H1 (cell line): ENCODE data around the gene H2BW1. TPM values are rescaled to one million over a fixed set of nuclear protein-coding genes. Genes with fewer than 3 reads are reported as not detected.
A peak's percentile ranks its signal among the peaks of the same experiment; 100 is the strongest.
"Not testable (repeated sequence)": the region's sequence is repeated elsewhere in the genome, so short reads cannot be mapped to it uniquely, and the experiment has no call there.

ENCODE experiments used
- CTCF ChIA-PET: fragments of 300-600 bp; sonication (Branson Sonifier 250); formaldehyde crosslinking; loops from one replicate; lab custom pipeline; 2021; ENCODE audit not compliant: partially characterized antibody; lab: Charles Lee
- POLR2A ChIA-PET: fragments of 300-600 bp; sonication (Branson Sonifier 250); formaldehyde crosslinking; loops from one replicate; lab custom pipeline; 2021; ENCODE audit warnings: inconsistent platforms; ENCODE audit not compliant: partially characterized antibody; lab: Charles Lee
- DNase-seq, 2 experiments: peaks; one replicate each; pipeline versions ENCODE4 v3.0.0 to v3.0.0-alpha.2; 2010 to 2022; ENCODE audit warnings: low spot score in 2 of 2, low read depth in 1 of 2, mixed read lengths in 1 of 2
- FAIRE-seq: peaks from 2 replicates; lab custom pipeline; 2011; peaks lifted over from hg19 to GRCh38; lab: Jason Lieb, UNC
- H2AFZ ChIP-seq: 2 replicates; pipeline ENCODE4 v1.8.1; 2012; ENCODE audit warnings: low read length, inconsistent platforms
- H2AK5ac ChIP-seq: 2 replicates; pipeline ENCODE4 v1.6.1; 2013; ENCODE audit warnings: low read depth, low read length
- H2BK120ac ChIP-seq: replicated peaks from 2 replicates; pipeline ENCODE3; 2013; ENCODE audit warnings: low read depth, low read length, inconsistent platforms
- H2BK12ac ChIP-seq: 2 replicates; pipeline ENCODE4 v1.6.1; 2013; ENCODE audit warnings: low read depth, low read length
- H2BK15ac ChIP-seq: 2 replicates; pipeline ENCODE4 v1.6.1; 2013; ENCODE audit warnings: low read length
- H2BK20ac ChIP-seq: 2 replicates; pipeline ENCODE4 v1.6.1; 2013; ENCODE audit warnings: low read length
- H2BK5ac ChIP-seq: 2 replicates; pipeline ENCODE4 v1.6.1; 2013; ENCODE audit warnings: low read depth, low read length
- H3K14ac ChIP-seq: 2 replicates; pipeline ENCODE4 v1.6.1; 2013; ENCODE audit warnings: inconsistent platforms; ENCODE audit not compliant: insufficient read length
- H3K18ac ChIP-seq: 2 replicates; pipeline ENCODE4 v1.6.1; 2013; ENCODE audit warnings: low read length; ENCODE audit errors: extremely low read depth
- H3K23ac ChIP-seq: 2 replicates; pipeline ENCODE4 v1.6.1; 2013; ENCODE audit warnings: inconsistent platforms; ENCODE audit not compliant: insufficient read length
- H3K23me2 ChIP-seq: 2 replicates; pipeline ENCODE4 v1.6.1; 2013; ENCODE audit warnings: low read depth, low read length
- H3K27ac ChIP-seq: 2 replicates; pipeline ENCODE4 v1.6.1; 2011; ENCODE audit warnings: low read depth, low read length, inconsistent platforms
- H3K27me3 ChIP-seq, 4 experiments: replicated peaks in 1 of 4; 1 replicate in 1 of 4; 2 replicates in 3 of 4; pipeline versions ENCODE4 v1.6.1 to v1.8.1; 2011 to 2013; ENCODE audit warnings: low read length in 3 of 4, mild to moderate bottlenecking in 3 of 4, inconsistent platforms in 2 of 4, mixed read lengths in 2 of 4, moderate library complexity in 1 of 4; ENCODE audit not compliant: control insufficient read depth in 3 of 4, insufficient read depth in 3 of 4; ENCODE audit errors: extremely low read depth in 1 of 4
- H3K36me3 ChIP-seq, 4 experiments: 2 replicates each; pipeline versions ENCODE4 v1.6.1 to v1.8.1; 2011 to 2013; ENCODE audit warnings: mild to moderate bottlenecking in 4 of 4, low read length in 3 of 4, moderate library complexity in 2 of 4, control low read depth in 1 of 4, inconsistent platforms in 1 of 4; ENCODE audit not compliant: insufficient read depth in 4 of 4, control insufficient read depth in 2 of 4
- H3K4ac ChIP-seq: replicated peaks from 2 replicates; pipeline ENCODE3; 2013; ENCODE audit warnings: low read length, low read depth, mixed read lengths, inconsistent platforms; ENCODE audit not compliant: insufficient read length
- H3K4me1 ChIP-seq, 4 experiments: replicated peaks in 1 of 4; 1 replicate in 1 of 4; 2 replicates in 3 of 4; pipeline versions ENCODE4 v1.6.1 to v1.8.1; 2011 to 2013; ENCODE audit warnings: low read length in 3 of 4, inconsistent platforms in 2 of 4, mixed read lengths in 1 of 4; ENCODE audit not compliant: insufficient read depth in 4 of 4, control insufficient read depth in 3 of 4
- H3K4me2 ChIP-seq, 2 experiments: 2 replicates each; pipeline versions ENCODE4 v1.6.1 to v1.8.1; 2011 to 2013; ENCODE audit warnings: low read depth in 2 of 2, low read length in 2 of 2, control low read depth in 1 of 2, inconsistent platforms in 1 of 2, mild to moderate bottlenecking in 1 of 2; ENCODE audit not compliant: insufficient read depth in 1 of 2
- H3K4me3 ChIP-seq, 4 experiments: fragments of 200-600, 300-600 bp in 1 of 4; sonication (generic), shearing (Covaris generic), sonication (Bioruptor Twin) in 1 of 4; 2 replicates each; pipeline versions ENCODE4 v1.5.1 to v1.8.1; 2011 to 2016; ENCODE audit warnings: low read length in 4 of 4, low read depth in 3 of 4, control low read depth in 2 of 4, inconsistent platforms in 2 of 4, mild to moderate bottlenecking in 2 of 4, mixed read lengths in 1 of 4, moderate library complexity in 1 of 4; ENCODE audit not compliant: insufficient read depth in 2 of 4; ENCODE audit errors: extremely low read depth in 1 of 4
- H3K56ac ChIP-seq: replicated peaks from 2 replicates; pipeline ENCODE3; 2013; ENCODE audit warnings: low read depth, mild to moderate bottlenecking, mixed read lengths, low read length, inconsistent platforms; ENCODE audit not compliant: insufficient read length
- H3K79me1 ChIP-seq: 2 replicates; pipeline ENCODE4 v1.6.1; 2013; ENCODE audit warnings: low read depth, low read length, control low read depth
- H3K79me2 ChIP-seq, 2 experiments: 2 replicates each; pipeline versions ENCODE4 v1.6.1 to v1.8.1; 2012 to 2013; ENCODE audit warnings: low read length in 2 of 2, mild to moderate bottlenecking in 2 of 2, inconsistent platforms in 1 of 2; ENCODE audit not compliant: insufficient read depth in 2 of 2, control insufficient read depth in 1 of 2
- H3K9ac ChIP-seq, 4 experiments: replicated peaks in 1 of 4; 1 replicate in 1 of 4; 2 replicates in 3 of 4; pipeline versions ENCODE4 v1.6.1 to v1.8.1; 2011 to 2013; ENCODE audit warnings: low read depth in 3 of 4, low read length in 3 of 4, control low read depth in 2 of 4, mild to moderate bottlenecking in 2 of 4, moderate library complexity in 2 of 4, inconsistent platforms in 1 of 4; ENCODE audit errors: extremely low read depth in 1 of 4
- H3K9me3 ChIP-seq, 2 experiments: 2 replicates each; pipeline versions ENCODE4 v1.6.1 to v1.8.1; 2012 to 2013; ENCODE audit warnings: mild to moderate bottlenecking in 2 of 2, moderate library complexity in 2 of 2, control low read depth in 1 of 2, inconsistent platforms in 1 of 2, low read depth in 1 of 2, low read length in 1 of 2, mixed read lengths in 1 of 2; ENCODE audit not compliant: insufficient read depth in 2 of 2
- H4K20me1 ChIP-seq, 2 experiments: replicated peaks in 1 of 2; 2 replicates each; pipeline versions ENCODE3 to v1.8.1; 2011 to 2013; ENCODE audit warnings: inconsistent platforms in 2 of 2, low read length in 2 of 2, mild to moderate bottlenecking in 1 of 2; ENCODE audit not compliant: insufficient read depth in 2 of 2, control insufficient read depth in 1 of 2
- H4K5ac ChIP-seq: 2 replicates; pipeline ENCODE4 v1.6.1; 2013; ENCODE audit warnings: low read length, low read depth, mixed read lengths, inconsistent platforms; ENCODE audit not compliant: insufficient read length
- H4K8ac ChIP-seq: 2 replicates; pipeline ENCODE4 v1.8.0; 2013; ENCODE audit warnings: mild to moderate bottlenecking, moderate library complexity, low read length, inconsistent platforms; ENCODE audit not compliant: insufficient read depth; ENCODE audit errors: extremely low read depth
- H4K91ac ChIP-seq: replicated peaks from 2 replicates; pipeline ENCODE3; 2013; ENCODE audit warnings: low read length, mixed read lengths, inconsistent platforms; ENCODE audit not compliant: insufficient read length
- EZH2 ChIP-seq: fragments of 200-600 bp; sonication (generic); IDR thresholded peaks from 2 replicates; pipeline ENCODE4 v1.7.1; 2012; ENCODE audit warnings: low read depth, mild to moderate bottlenecking, moderate library complexity, low read length, inconsistent platforms; ENCODE audit not compliant: severe bottlenecking
- GTF2F1 ChIP-seq: IDR thresholded peaks from 2 replicates; pipeline ENCODE4 v1.6.1; 2012; ENCODE audit warnings: low read depth, low read length, improper control_type of control experiment, borderline replicate concordance
- RNF2 ChIP-seq: fragments of 200-900, 300-1000 bp; sonication (generic); IDR thresholded peaks from 2 replicates; pipeline ENCODE4 v1.7.1; 2016; ENCODE audit warnings: borderline replicate concordance, low read depth, mild to moderate bottlenecking, antibody characterized with exemption, low read length; ENCODE audit not compliant: poor library complexity, severe bottlenecking; ENCODE audit errors: missing control alignments
- SUZ12 ChIP-seq: fragments of 200-600 bp; sonication (generic); IDR thresholded peaks from 2 replicates; pipeline ENCODE4 v1.6.1; 2012; ENCODE audit warnings: mild to moderate bottlenecking, inconsistent platforms, low read length, moderate library complexity, mixed read lengths
- TAF7 ChIP-seq: optimal IDR thresholded peaks from 2 replicates; pipeline ENCODE3; 2011; ENCODE audit warnings: low read depth, mild to moderate bottlenecking, inconsistent platforms, low read length, moderate library complexity, borderline replicate concordance
- WGBS, 2 experiments: shearing (Covaris generic) in 1 of 2; methylation state at CpG; one replicate each; pipeline versions ENCODE4 v1.1.6 to v1.1.7; 2013 to 2015; ENCODE audit warnings: low lambda C conversion rate in 2 of 2, mixed read lengths in 2 of 2, inconsistent platforms in 1 of 2, low coverage in 1 of 2, missing lambda C conversion rate in 1 of 2; ENCODE audit not compliant: insufficient replicate concordance in 2 of 2, insufficient coverage in 1 of 2, insufficient read length in 1 of 2; ENCODE audit errors: extremely low coverage in 1 of 2, missing lambda C conversion rate in 1 of 2; 5-methylcytosine and 5-hydroxymethylcytosine counted together
- polyA plus RNA-seq, 7 experiments: library from polyadenylated mRNA; depleted of rRNA in 3 of 7; stranded (reverse) in 5 of 7; unstranded in 2 of 7; fragments of >200 nt in 5 of 7; fragments of 200-250 nt in 2 of 7; gene quantifications; 1 replicate in 5 of 7; 2 replicates in 1 of 7; 4 replicates in 1 of 7; pipeline versions ENCODE4 v1.2.1 to v1.2.3, GENCODE V29; 2011 to 2013; ENCODE audit warnings: missing spikeins in 2 of 7, mixed read lengths in 2 of 7
- total RNA-seq: library from RNA; stranded (reverse); fragmentation: NEBNext Ultra II Directional; extraction: Animal tissue kit (Norgen Biotek cat#: 25700); gene quantifications from 2 replicates; pipeline ENCODE4 v1.2.1, GENCODE V29; 2021
- TF ChIP-seq, protein P1 (sequence below): IDR thresholded peaks from 2 replicates; pipeline ENCODE4 v1.6.1; 2012; ENCODE audit warnings: inconsistent platforms

H2BW1 gene
- total and polyA plus RNA-seq, 2 of the 8 experiments (the other 6 are each of a cell fraction or from before 2014, with no cell fraction given), result not detected

GRCh38 chrX:103999234-103999633 lies 14.3 kb downstream of the H2BW1 start (continued):
- no peak for TF ChIP-seq EZH2
- TF ChIP-seq RNF2, result no peak
- TF ChIP-seq GTF2F1, result no peak
- TF ChIP-seq, protein P1, sequence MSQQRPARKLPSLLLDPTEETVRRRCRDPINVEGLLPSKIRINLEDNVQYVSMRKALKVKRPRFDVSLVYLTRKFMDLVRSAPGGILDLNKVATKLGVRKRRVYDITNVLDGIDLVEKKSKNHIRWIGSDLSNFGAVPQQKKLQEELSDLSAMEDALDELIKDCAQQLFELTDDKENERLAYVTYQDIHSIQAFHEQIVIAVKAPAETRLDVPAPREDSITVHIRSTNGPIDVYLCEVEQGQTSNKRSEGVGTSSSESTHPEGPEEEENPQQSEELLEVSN, result no peak
- no peak for TF ChIP-seq SUZ12
- no peak for TF ChIP-seq TAF7

GRCh38 chrX:103983508-103983907 lies 30.0 kb downstream of the H2BW1 start:
- H3K23ac ChIP-seq, H4K8ac ChIP-seq, H3K23me2 ChIP-seq, H2AK5ac ChIP-seq, H3K4ac ChIP-seq, H4K5ac ChIP-seq, H2BK5ac ChIP-seq, H3K56ac ChIP-seq, H3K9ac ChIP-seq, H3K9me3 ChIP-seq, H2BK20ac ChIP-seq, H3K79me2 ChIP-seq, H3K4me2 ChIP-seq, H2BK120ac ChIP-seq, H2BK15ac ChIP-seq, H3K4me3 ChIP-seq, H3K36me3 ChIP-seq, H3K14ac ChIP-seq, CTCF ChIA-PET, H3K18ac ChIP-seq, H3K27me3 ChIP-seq, POLR2A ChIA-PET, DNase-seq, H2BK12ac ChIP-seq, H3K79me1 ChIP-seq, H4K20me1 ChIP-seq, H3K4me1 ChIP-seq, H3K27ac ChIP-seq, H4K91ac ChIP-seq, H2AFZ ChIP-seq: not testable (repeated sequence)
- no CpG with 5 or more reads among the region's 13 CpGs for WGBS, 2 experiments
- FAIRE-seq, result peak; percentile 99
